Brain microvascular endothelial cell (primary cell): Measurements from ENCODE around the gene TNFRSF13B.

Source experiments
- DNase-seq: peaks from one replicate; pipeline ENCODE4 v3.0.0-alpha.2; 2020
- H3K27ac ChIP-seq: fragments of 250-450 bp; sonication (Bioruptor Pico); 2 replicates; pipeline ENCODE4 v1.5.1; 2020; ENCODE audit warnings: mild to moderate bottlenecking, moderate library complexity
- H3K27me3 ChIP-seq: fragments of 250-450 bp; sonication (Bioruptor Pico); replicated peaks from 2 replicates; pipeline ENCODE4 v1.5.1; 2020; ENCODE audit warnings: mild to moderate bottlenecking
- H3K36me3 ChIP-seq: fragments of 250-450 bp; sonication (Bioruptor Pico); replicated peaks from 2 replicates; pipeline ENCODE4 v1.5.1; 2020; ENCODE audit warnings: mild to moderate bottlenecking
- H3K4me3 ChIP-seq: 2 replicates; pipeline ENCODE4 v1.5.1; 2011; ENCODE audit warnings: low read depth, mild to moderate bottlenecking, control low read depth, low read length, moderate library complexity
- in situ Hi-C: cut with HindIII; loops from 2 replicates; pipeline ENCODE4 v1.10.0; 2017; ENCODE audit warnings: low sequenced_read_pairs, low pct_ligation_motif_present
- TF ChIP-seq, protein P1 (sequence below): IDR thresholded peaks from 2 replicates; pipeline ENCODE4 v1.5.1; 2011; ENCODE audit warnings: low read depth, mild to moderate bottlenecking, moderate library complexity, low read length, control low read depth, inconsistent platforms; ENCODE audit errors: missing control alignments

TNFRSF13B gene

DNA sequence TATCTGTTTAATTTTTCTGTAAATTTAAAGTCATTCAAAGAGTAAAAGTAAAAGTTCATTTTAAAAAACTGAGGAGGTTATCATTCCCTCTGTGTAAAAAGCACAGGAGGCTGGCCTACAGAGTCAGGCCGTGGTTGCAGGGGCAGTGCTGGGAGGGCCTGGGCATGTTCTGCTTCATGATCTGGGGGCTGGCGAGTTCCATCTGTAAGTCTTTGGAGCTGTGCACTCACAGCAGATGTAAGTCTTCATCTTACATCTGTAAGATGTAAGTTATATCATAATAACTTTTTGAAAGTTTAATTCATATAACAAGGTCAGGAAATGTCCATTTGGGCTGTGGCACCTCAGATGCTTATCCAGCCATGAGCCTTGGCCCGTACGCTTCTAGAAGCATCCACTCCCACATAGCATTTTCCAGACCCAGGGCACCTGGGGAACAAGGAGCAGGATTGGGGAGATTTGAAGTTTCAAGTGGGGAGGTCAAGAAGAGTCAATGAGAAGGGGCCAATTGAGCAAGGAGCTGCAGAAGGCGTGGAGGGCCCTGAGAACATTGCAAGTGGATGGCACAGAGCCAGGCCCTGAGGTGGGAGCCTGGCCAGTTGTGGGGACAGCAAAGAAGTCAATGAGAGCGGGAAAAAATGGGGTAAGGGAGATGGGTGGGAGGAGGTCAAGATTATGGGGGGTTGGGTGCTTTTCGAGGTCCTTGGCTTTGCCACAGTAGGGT lies 54.1 kb downstream of the TNFRSF13B start:
- in situ Hi-C loops, result no loop called here
- Histone ChIP-seq H3K27ac (no peak overlapping the region), H3K27me3 (no peaks in the 10 kb centered on the region), H3K4me3 (no peak overlapping the region), H3K36me3 (no peaks in the 10 kb centered on the region)
- DNase-seq, result no peak
- TF ChIP-seq, protein P1, sequence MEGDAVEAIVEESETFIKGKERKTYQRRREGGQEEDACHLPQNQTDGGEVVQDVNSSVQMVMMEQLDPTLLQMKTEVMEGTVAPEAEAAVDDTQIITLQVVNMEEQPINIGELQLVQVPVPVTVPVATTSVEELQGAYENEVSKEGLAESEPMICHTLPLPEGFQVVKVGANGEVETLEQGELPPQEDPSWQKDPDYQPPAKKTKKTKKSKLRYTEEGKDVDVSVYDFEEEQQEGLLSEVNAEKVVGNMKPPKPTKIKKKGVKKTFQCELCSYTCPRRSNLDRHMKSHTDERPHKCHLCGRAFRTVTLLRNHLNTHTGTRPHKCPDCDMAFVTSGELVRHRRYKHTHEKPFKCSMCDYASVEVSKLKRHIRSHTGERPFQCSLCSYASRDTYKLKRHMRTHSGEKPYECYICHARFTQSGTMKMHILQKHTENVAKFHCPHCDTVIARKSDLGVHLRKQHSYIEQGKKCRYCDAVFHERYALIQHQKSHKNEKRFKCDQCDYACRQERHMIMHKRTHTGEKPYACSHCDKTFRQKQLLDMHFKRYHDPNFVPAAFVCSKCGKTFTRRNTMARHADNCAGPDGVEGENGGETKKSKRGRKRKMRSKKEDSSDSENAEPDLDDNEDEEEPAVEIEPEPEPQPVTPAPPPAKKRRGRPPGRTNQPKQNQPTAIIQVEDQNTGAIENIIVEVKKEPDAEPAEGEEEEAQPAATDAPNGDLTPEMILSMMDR, result no peak

DNA sequence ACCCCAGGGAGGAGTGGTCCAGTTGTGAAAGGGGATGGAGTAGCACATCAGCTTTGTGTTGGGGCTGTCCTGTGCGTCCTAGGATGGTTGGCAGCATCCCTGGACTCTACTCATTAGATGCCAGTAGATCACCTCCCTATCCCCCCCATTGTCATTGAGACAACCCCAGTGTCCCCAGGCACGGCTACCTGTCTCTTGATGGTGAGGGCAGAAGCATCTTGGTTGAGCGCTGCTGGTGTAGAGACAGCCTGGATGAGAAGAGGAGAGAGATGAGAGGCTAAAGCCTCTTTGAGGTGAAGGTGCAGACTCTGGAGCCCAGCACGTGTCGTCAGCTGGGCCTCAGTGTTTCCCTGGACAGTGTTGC lies 55.4 kb downstream of the TNFRSF13B start:
- in situ Hi-C loops, result no loop called here
- no peak overlapping the region for H3K4me3 ChIP-seq
- no peaks in the 10 kb centered on the region for H3K36me3 ChIP-seq
- TF ChIP-seq, protein P1, result no peak
- H3K27ac ChIP-seq, result no peak overlapping the region
- no peaks in the 10 kb centered on the region for H3K27me3 ChIP-seq
- no peak for DNase-seq

DNA sequence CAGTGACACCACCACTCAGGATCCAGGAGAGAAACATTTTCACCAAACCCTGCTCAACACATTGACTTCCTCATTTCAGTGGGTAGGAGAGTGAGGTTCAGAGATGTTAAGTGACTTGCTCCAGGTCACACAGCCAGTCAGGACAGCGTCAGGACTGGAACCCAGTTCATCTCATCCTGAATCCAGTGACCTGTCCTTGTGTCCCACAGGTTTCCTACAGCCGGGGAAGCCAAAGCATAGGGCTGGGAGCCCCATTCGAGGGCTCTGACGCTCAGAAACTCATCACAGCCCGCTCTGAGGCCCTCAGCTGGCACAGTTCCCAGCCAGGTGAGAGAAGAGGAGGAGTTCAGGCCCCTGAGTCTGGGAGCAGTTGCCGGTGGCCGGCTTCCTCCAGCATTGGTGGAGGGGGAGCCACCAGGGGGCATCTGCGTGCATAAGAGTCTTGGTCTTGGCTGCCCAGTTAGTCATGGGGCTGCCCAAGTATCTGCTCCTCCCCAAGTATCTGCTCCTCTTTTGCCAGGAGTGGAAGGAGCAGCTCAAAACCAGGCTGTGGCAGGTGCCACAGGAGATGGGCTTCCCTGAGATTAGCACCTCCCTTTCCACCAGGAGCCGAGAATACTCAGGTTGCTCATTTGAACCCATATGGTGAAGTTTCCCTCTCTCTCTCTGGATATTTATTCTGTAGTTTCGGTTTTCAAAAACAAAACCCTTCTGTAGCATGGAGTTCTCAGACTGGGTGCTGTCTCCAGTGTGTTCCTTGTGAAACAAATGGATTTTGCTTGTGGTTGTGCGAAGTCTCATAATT lies 56.0 kb downstream of the TNFRSF13B start:
- Histone ChIP-seq H3K27ac (no peak overlapping the region), H3K27me3 (no peaks in the 10 kb centered on the region), H3K4me3 (no peak overlapping the region), H3K36me3 (no peaks in the 10 kb centered on the region)
- peak; percentile 32 for DNase-seq
- TF ChIP-seq, protein P1, result peak; percentile 85
- in situ Hi-C loops, result no loop called here

DNA sequence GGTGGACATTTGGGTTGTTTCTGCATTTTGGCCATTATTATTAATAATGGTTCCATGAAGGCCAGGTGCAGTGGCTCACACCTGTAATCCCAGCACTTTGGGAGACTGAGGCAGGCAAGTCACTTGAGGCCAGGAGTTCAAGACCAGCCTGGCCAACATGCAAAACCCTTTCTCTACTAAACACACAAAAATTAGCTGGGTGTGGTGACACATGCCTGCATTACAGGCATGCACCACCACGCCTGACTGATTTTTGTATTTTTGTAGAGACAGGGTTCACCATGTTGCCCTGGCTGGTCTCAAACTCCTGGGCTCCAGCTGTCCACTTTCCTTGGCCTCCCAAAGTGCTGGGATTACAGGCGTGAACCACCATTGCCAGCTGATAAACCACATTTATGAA lies 58.5 kb downstream of the TNFRSF13B start:
- TF ChIP-seq, protein P1, result no peak
- Histone ChIP-seq H3K36me3 (no peaks in the 10 kb centered on the region), H3K27me3 (no peaks in the 10 kb centered on the region), H3K4me3 (no peak overlapping the region), H3K27ac (no peak overlapping the region)
- no peak for DNase-seq
- in situ Hi-C loops, result no loop called here

DNA sequence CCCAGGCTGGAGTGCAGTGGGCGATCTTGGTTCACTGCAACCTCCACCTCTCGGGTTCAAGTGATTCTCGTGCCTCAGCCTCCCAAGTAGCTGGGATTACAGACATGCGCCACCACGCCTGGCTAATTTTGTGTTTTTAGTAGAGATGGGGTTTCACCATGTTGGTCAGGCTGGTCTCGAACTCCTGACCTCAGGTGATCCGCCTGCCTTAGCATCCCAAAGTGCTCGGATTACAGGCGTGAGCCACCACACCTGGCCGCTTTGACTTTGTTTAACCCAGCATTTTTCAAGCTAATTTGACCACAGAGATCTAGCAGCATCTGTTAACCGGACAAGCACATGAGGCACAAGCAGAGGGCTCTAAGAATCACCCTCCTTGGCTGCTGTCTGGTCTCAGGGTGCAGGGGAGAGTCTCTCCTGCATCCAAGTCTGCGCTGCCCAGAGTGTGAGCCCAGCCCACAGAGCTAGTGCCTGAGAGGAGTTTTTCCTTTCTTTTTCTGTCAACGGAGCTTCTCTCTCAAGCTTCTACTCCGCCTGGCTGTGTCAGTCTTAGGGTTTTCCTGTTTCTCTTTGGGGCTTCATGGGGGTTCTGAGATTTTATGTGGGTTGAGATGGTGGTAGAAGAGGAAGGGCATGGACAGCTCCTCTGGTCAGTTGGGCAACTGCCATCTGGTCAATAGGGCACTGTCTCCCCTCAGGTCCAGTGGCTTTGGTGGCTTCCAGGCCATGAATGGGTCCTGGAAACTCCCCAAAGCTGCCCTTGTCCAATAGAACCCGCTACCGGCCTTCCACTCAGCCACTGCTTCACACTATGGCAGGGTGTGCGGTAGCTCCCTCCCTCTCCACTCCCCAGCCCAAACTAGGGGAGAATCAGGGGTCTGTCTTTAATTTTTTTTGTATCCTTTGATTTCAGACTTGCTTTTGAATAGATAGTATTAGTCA lies 59.6 kb downstream of the TNFRSF13B start:
- no peak for DNase-seq
- in situ Hi-C loops, result no loop called here
- TF ChIP-seq, protein P1, result no peak
- Histone ChIP-seq H3K27ac (no peak overlapping the region), H3K36me3 (no peaks in the 10 kb centered on the region), H3K27me3 (no peaks in the 10 kb centered on the region), H3K4me3 (no peak overlapping the region)
